ENCODE measurements around the gene TMEM233.

TMEM233 gene

DNA sequence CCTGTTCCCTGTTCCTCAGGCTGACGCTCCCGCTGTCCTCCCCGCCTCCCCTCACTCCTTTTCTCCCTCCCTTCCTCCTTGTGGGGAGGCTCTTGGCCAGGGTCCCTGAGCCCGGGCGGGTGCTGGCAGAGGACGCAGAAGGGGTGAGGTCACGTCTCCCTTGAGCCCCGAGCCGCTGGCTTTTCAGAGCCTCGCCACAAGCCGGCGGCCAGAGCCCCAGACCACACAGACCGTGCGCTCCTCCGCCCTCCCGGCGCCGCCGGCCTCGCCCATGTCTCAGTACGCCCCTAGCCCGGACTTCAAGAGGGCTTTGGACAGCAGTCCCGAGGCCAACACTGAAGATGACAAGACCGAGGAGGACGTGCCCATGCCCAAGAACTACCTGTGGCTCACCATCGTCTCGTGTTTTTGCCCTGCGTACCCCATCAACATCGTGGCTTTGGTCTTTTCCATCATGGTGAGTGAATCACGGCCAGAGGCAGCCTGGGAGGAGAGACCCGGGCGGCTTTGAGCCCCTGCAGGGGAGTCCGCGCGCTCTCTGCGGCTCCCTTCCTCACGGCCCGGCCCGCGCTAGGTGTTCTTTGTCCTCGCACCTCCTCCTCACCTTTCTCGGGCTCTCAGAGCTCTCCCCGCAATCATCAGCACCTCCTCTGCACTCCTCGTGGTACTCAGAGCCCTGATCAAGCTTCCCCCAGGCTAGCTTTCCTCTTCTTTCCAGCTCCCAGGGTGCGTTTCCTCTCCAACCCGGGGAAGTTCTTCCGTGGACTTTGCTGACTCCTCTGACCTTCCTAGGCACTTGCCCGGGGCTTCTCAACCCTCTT, at the start of gene TMEM233:
Gene TMEM233 (plus strand): TSS at position 197 of the 821 bp plus-strand sequence. CDS start 75 bp downstream, at position 272.
- FAIRE-seq (no peak), DNase-seq (ENCODE audit: insufficient read length, low spot score) (no peak)
- TF ChIP-seq, protein P1, sequence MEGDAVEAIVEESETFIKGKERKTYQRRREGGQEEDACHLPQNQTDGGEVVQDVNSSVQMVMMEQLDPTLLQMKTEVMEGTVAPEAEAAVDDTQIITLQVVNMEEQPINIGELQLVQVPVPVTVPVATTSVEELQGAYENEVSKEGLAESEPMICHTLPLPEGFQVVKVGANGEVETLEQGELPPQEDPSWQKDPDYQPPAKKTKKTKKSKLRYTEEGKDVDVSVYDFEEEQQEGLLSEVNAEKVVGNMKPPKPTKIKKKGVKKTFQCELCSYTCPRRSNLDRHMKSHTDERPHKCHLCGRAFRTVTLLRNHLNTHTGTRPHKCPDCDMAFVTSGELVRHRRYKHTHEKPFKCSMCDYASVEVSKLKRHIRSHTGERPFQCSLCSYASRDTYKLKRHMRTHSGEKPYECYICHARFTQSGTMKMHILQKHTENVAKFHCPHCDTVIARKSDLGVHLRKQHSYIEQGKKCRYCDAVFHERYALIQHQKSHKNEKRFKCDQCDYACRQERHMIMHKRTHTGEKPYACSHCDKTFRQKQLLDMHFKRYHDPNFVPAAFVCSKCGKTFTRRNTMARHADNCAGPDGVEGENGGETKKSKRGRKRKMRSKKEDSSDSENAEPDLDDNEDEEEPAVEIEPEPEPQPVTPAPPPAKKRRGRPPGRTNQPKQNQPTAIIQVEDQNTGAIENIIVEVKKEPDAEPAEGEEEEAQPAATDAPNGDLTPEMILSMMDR (IDR thresholded peaks at IDR 0.05; ENCODE audit: insufficient read depth, missing control alignments), result no peak

DNA sequence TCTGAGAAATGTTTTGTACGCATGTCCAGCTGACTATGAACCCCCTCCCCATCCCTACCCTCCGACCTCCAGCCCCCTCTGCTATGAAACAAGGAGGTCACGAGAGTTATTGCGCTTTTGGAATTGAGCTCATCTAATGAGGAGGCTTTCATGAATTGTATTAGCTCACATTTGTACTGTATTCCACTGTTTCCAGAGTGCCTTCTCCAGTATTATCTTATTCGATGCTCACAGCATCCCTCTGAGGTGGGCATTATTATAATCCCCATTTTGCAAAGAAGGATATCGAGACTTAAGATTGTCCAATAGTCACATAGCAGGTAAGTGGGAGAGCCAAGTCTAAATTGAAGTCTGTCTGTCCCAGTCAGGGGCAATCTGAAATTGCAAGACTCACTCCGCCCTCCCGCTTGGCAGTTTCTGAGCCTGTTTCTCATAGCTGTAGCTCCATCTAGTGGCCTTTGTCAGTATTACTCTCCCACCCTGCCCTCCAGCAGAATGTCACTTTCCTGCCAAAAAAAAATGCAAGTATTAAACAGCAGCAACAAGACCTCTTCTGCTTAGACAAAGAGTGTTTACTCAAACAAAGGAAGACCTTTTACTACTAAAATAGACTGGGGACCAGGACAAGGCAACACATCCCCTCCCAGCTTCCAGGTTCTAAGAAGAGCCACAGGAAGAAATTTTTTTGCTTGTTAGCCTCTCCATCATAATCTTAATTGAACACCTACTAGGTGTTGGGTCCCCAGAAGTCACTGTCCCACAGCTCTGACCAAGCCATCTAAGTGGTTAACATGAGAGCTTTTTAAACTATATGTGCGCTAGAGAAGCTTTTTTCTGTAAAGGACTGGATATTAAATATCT, 48.6 kb upstream of the TMEM233 start:
- peak; percentile 30 for DNase-seq (ENCODE audit: insufficient read length, low spot score)
- TF ChIP-seq, protein P1 (IDR thresholded peaks at IDR 0.05; ENCODE audit: insufficient read depth, missing control alignments), result peak; percentile 79
- FAIRE-seq, result peak; percentile 16

DNA sequence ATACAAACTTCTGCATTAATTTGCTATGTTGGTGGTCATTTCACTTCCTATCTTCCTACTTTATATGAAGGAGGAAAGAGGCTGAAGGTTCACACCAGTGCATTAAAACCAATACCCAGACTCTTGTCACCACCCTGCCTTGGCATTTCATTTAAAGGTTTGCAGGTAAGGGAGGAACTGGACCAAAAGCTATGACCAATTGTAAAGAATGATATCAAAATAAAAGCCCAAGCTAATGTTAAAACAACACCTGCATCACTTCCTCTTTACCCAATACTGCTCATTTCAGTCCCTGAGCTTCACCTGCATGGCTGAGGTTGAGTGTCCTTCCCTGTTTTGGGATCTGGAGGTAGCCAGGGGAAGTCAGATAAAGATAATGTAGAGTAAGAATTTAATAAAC, 47.2 kb upstream of the TMEM233 start:
- TF ChIP-seq, protein P1 (IDR thresholded peaks at IDR 0.05; ENCODE audit: insufficient read depth, missing control alignments), result no peak
- FAIRE-seq, result no peak
- DNase-seq (ENCODE audit: insufficient read length, low spot score), result no peak

DNA sequence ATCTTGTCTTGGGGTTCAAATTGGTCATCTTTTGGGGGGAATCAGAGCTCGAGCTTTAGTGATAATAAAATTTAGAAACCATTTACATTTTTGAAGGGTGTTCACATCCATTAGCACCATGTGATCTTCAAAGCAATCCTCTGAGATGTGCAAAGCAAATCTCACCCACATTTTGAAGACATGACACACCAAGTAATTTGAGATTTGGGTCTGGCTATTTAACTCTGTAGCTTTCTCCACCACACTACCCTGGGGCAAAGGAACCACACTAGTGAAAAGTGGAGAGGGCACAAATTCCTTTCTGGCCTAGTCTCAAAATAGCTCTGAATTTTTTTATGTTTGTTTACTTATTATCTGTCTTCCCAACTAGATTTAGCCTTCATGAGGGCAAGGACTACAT, 46.6 kb upstream of the TMEM233 start:
- DNase-seq (ENCODE audit: insufficient read length, low spot score) (no peak), FAIRE-seq (no peak)
- TF ChIP-seq, protein P1 (IDR thresholded peaks at IDR 0.05; ENCODE audit: insufficient read depth, missing control alignments), result no peak

DNA sequence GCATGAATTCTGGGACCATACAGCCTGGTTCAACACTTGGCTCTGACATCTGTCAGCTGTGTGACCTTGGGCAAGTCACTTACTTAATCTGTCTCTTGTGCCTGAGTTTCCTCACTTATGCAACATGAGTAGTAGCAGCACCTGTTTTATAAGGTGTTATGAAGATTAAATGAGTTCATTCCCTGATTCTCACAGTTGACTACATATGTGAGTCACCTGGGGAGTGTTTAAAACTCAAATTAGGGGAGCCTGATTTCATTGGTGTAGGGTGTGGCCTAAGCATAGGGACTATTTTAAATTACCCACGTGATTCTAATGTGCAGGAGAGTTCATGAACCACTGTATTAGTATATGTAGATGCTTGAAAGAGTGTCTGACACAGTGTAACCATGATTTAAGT, 36.7 kb upstream of the TMEM233 start:
- TF ChIP-seq, protein P1 (IDR thresholded peaks at IDR 0.05; ENCODE audit: insufficient read depth, missing control alignments), result no peak
- DNase-seq (ENCODE audit: insufficient read length, low spot score), result no peak
- FAIRE-seq, result no peak

DNA sequence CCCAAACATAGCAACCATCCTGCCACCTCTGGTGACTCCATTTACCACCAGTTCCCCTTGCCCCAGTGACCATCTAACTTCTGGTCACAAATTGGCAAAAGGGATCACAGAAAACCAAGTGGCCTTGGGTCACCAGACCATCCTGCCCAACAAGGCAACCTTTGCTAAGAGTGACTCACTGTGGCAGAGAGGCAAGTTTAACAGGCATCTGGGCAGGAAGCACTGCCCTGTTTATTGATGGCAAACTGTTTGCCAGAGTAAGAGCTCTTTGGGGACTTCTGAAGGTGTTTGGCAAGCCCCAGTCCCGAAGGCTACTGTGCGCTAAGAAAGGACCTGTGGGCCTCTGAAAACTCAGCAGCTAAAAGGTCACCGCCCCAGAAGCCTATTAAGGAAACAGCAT, 28.2 kb upstream of the TMEM233 start:
- DNase-seq (ENCODE audit: insufficient read length, low spot score) (no peak), FAIRE-seq (no peak)
- TF ChIP-seq, protein P1 (IDR thresholded peaks at IDR 0.05; ENCODE audit: insufficient read depth, missing control alignments), result no peak

Data from D721Med (cell line).